Smooth muscle cell (in vitro differentiated cells): ENCODE measurements around the gene ATP6V0A1. TPM values are rescaled to one million over a fixed set of nuclear protein-coding genes. Genes with fewer than 3 reads are reported as not detected.

ENCODE experiments used
- DNase-seq: peaks from one replicate; lab custom pipeline; 2025; ENCODE audit not compliant: unreplicated experiment; lab: John Stamatoyannopoulos, UW
- H2AFZ ChIP-seq: fragments of 200-600 bp; sonication (generic); 2 replicates; pipeline ENCODE4 v1.6.0; 2016; ENCODE audit warnings: antibody characterized with exemption, low read depth, mild to moderate bottlenecking
- H3F3A ChIP-seq: fragments of 200-600 bp; sonication (generic); 2 replicates; pipeline ENCODE4 v1.6.0; 2017; ENCODE audit warnings: antibody characterized with exemption, low read depth
- H3K27ac ChIP-seq: fragments of 200-600 bp; sonication (generic); 2 replicates; pipeline ENCODE4 v1.5.1; 2016; ENCODE audit warnings: low read depth, mild to moderate bottlenecking
- H3K27me3 ChIP-seq: fragments of 200-600 bp; sonication (generic); 2 replicates; pipeline ENCODE4 v1.6.1; 2016; ENCODE audit warnings: low read depth, mild to moderate bottlenecking
- H3K36me3 ChIP-seq: fragments of 200-600 bp; sonication (generic); 2 replicates; pipeline ENCODE4 v1.5.1; 2016; ENCODE audit warnings: low read depth
- H3K4me1 ChIP-seq: fragments of 200-600 bp; sonication (generic); 2 replicates; pipeline ENCODE4 v1.5.1; 2016; ENCODE audit warnings: low read depth
- H3K4me2 ChIP-seq: fragments of 200-600 bp; sonication (generic); 2 replicates; pipeline ENCODE4 v1.6.0; 2016; ENCODE audit warnings: mild to moderate bottlenecking
- H3K4me3 ChIP-seq: fragments of 200-600 bp; sonication (generic); 2 replicates; pipeline ENCODE4 v1.5.1; 2016; ENCODE audit warnings: mild to moderate bottlenecking
- H3K79me2 ChIP-seq: fragments of 200-600 bp; sonication (generic); 2 replicates; pipeline ENCODE4 v1.6.0; 2016; ENCODE audit warnings: low read depth, mild to moderate bottlenecking
- H3K9ac ChIP-seq: fragments of 200-600 bp; sonication (generic); 2 replicates; pipeline ENCODE4 v1.6.0; 2016; ENCODE audit warnings: low read depth
- H3K9me3 ChIP-seq: fragments of 200-600 bp; sonication (generic); replicated peaks from 2 replicates; pipeline ENCODE4 v1.5.1; 2016; ENCODE audit warnings: low read depth
- H4K20me1 ChIP-seq: fragments of 200-600 bp; sonication (generic); 2 replicates; pipeline ENCODE4 v1.6.0; 2016; ENCODE audit warnings: low read depth
- CTCF ChIP-seq: fragments of 200-600 bp; sonication (generic); IDR thresholded peaks from 2 replicates; pipeline ENCODE4 v1.5.1; 2017; ENCODE audit warnings: borderline replicate concordance, mild to moderate bottlenecking, antibody characterized with exemption; ENCODE audit not compliant: insufficient read depth, poor library complexity, severe bottlenecking
- WGBS: methylation state at CpG from one replicate; pipeline ENCODE4 v1.1.7; 2016; ENCODE audit warnings: low lambda C conversion rate; 5-methylcytosine and 5-hydroxymethylcytosine counted together
- polyA plus RNA-seq: library from polyadenylated mRNA; unstranded; fragments of >200 nt; fragmentation: Nextera tagmentation; extraction: Ambion mirVana; gene quantifications from 2 replicates; pipeline ENCODE4 v1.2.1, GENCODE V29; 2016
- total RNA-seq: library from RNA; depleted of rRNA; stranded (reverse); fragments of >200 nt; gene quantifications from 2 replicates; pipeline ENCODE4 v1.2.3, GENCODE V29; 2014

Gene ATP6V0A1
- total and polyA plus RNA-seq, 2 experiments from 2014 or later, result 27.3 to 54.7 TPM

GRCh38 chr17:42514867-42515266 lies 56.2 kb downstream of the ATP6V0A1 start:
- H3K36me3 ChIP-seq, result no peaks in the 10 kb centered on the region
- TF ChIP-seq CTCF, result no peak
- no peak overlapping the region for H2AFZ ChIP-seq
- H3K27ac ChIP-seq, result no peak overlapping the region
- H3K4me1 ChIP-seq, result peaks cover 15% of the 10 kb centered on the region
- H3K9me3 ChIP-seq, result no peaks in the 10 kb centered on the region
- peaks cover 9% of the 10 kb centered on the region for H3F3A ChIP-seq
- H3K9ac ChIP-seq, result no peak overlapping the region
- H3K4me2 ChIP-seq, result no peak overlapping the region
- WGBS, result 79% methylated on average over 8 of the region's 8 CpGs
- no peak for DNase-seq
- no peaks in the 10 kb centered on the region for H3K27me3 ChIP-seq
- H3K79me2 ChIP-seq, result no peaks in the 10 kb centered on the region
- no peak overlapping the region for H3K4me3 ChIP-seq
- no peaks in the 10 kb centered on the region for H4K20me1 ChIP-seq

GRCh38 chr17:42517516-42517915 lies 58.8 kb downstream of the ATP6V0A1 start:
- peak; percentile 75 for DNase-seq
- Histone ChIP-seq H3K4me2 (peak overlapping the region; percentile 33), H3K4me1 (peaks cover 36% of the 10 kb centered on the region), H3K27ac (peak overlapping the region; percentile 98), H3K36me3 (no peaks in the 10 kb centered on the region), H3K9me3 (no peaks in the 10 kb centered on the region), H3F3A (peaks cover 13% of the 10 kb centered on the region), H4K20me1 (no peaks in the 10 kb centered on the region), H3K9ac (peak overlapping the region; percentile 77), H3K79me2 (no peaks in the 10 kb centered on the region), H3K4me3 (no peak overlapping the region), H2AFZ (no peak overlapping the region), H3K27me3 (no peaks in the 10 kb centered on the region)
- peak; percentile 95 for TF ChIP-seq CTCF
- WGBS, result 18% methylated on average over 9 of the region's 9 CpGs

- H3K9ac ChIP-seq, result peak overlapping the region; percentile 91
- peaks cover 13% of the 10 kb centered on the region for H3F3A ChIP-seq
- no peak overlapping the region for H2AFZ ChIP-seq
- H3K4me1 ChIP-seq, result peaks cover 36% of the 10 kb centered on the region
- no peaks in the 10 kb centered on the region for H3K9me3 ChIP-seq
- H3K4me3 ChIP-seq, result no peak overlapping the region
- H3K4me2 ChIP-seq, result peak overlapping the region; percentile 71
- TF ChIP-seq CTCF, result no peak
- H3K27ac ChIP-seq, result peak overlapping the region; percentile 98
- WGBS, result 31% methylated on average over 9 of the region's 9 CpGs
- H4K20me1 ChIP-seq, result no peaks in the 10 kb centered on the region
- no peaks in the 10 kb centered on the region for H3K27me3 ChIP-seq
- no peaks in the 10 kb centered on the region for H3K36me3 ChIP-seq
- peak; percentile 19 for DNase-seq
- no peaks in the 10 kb centered on the region for H3K79me2 ChIP-seq
Measured at GRCh38 chr17:42518046-42518754, 59.5 kb downstream of the ATP6V0A1 start.
